Uterus (tissue), 4 donors: Measurements from ENCODE around the gene ZNG1F. TPM values are rescaled to one million over a fixed set of nuclear protein-coding genes. Genes with fewer than 3 reads are reported as not detected.
"Not testable (repeated sequence)": the region's sequence is repeated elsewhere in the genome, so short reads cannot be mapped to it uniquely, and the experiment has no call there.

ENCODE experiments used
- DNase-seq, 2 donors: peaks; one replicate each; pipeline ENCODE4 v3.0.0-alpha.2; 2019 to 2020
- H3K27ac ChIP-seq, 2 donors: fragments of 200-600 bp; sonication (generic); 1 replicate in 1 of 2; 2 replicates in 1 of 2; pipeline ENCODE4 v1.5.1; 2016 to 2018
- H3K27me3 ChIP-seq, 2 donors: fragments of 200-600 bp; sonication (generic); one replicate each; pipeline ENCODE4 v1.5.1; 2018 to 2019; ENCODE audit warnings: control low read depth in 1 of 2
- H3K36me3 ChIP-seq, 2 donors: fragments of 200-600 bp; sonication (generic); one replicate each; pipeline ENCODE4 v1.5.1; 2019; ENCODE audit warnings: control low read depth in 1 of 2
- H3K4me1 ChIP-seq, 2 donors: fragments of 200-600 bp; sonication (generic); one replicate each; pipeline ENCODE4 v1.5.1; 2018 to 2019; ENCODE audit warnings: control low read depth in 1 of 2
- H3K4me3 ChIP-seq, 2 donors: fragments of 200-600 bp; sonication (generic); 1 replicate in 1 of 2; 2 replicates in 1 of 2; pipeline ENCODE4 v1.5.1; 2018 to 2019; ENCODE audit warnings: mild to moderate bottlenecking in 1 of 2
- H3K9me3 ChIP-seq, 2 donors: fragments of 200-600 bp; sonication (generic); one replicate each; pipeline ENCODE4 v1.5.1; 2019; ENCODE audit warnings: control low read depth in 1 of 2
- intact Hi-C: fragments of 100-400 bp; cut with DNase I; formaldehyde crosslinking; loops from one replicate; pipeline ENCODE4 v1.15.1; 2023; ENCODE audit warnings: low total_unique reads
- total RNA-seq, 4 donors: library from RNA; depleted of rRNA in 3 of 4; stranded (reverse); fragments of >200 nt in 3 of 4; gene quantifications; one replicate each; pipeline versions ENCODE4 v1.1.0 to v1.2.4, GENCODE V29; 2014 to 2023
- donor health status: DM: yes; HTN: yes; CAD: no.

Gene ZNG1F
- total RNA-seq, 4 donors from 2014 or later, result 1.0 to 20.3 (median 6.0) TPM

DNA sequence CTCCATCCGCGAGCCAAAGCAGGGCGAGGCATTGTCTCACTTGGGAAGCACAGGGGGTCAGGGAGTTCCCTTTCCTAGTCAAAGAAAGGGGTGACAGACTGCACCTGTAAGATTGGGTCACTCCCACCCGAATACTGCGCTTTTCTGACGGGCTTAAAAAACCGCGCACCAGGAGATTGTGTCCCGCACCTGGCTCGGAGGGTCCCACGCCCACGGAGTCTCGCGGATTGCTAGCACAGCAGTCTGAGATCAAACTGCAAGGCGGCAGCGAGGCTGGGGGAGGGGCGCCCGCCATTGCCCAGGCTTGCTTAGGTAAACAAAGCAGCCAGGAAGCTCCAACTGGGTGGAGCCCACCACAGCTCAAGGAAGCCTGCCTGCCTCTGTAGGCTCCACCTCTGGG, 39.0 kb downstream of the ZNG1F start:
- DNase-seq, intact Hi-C loops, H3K36me3 ChIP-seq, H3K9me3 ChIP-seq, H3K27me3 ChIP-seq, H3K4me3 ChIP-seq, H3K27ac ChIP-seq, H3K4me1 ChIP-seq: not testable (repeated sequence)

GRCh38 chr9:41141878-41142277, 47.2 kb downstream of the ZNG1F start:
- DNase-seq, H3K4me1 ChIP-seq, H3K27ac ChIP-seq, H3K36me3 ChIP-seq, H3K27me3 ChIP-seq, H3K9me3 ChIP-seq, intact Hi-C loops, H3K4me3 ChIP-seq: not testable (repeated sequence)

DNA sequence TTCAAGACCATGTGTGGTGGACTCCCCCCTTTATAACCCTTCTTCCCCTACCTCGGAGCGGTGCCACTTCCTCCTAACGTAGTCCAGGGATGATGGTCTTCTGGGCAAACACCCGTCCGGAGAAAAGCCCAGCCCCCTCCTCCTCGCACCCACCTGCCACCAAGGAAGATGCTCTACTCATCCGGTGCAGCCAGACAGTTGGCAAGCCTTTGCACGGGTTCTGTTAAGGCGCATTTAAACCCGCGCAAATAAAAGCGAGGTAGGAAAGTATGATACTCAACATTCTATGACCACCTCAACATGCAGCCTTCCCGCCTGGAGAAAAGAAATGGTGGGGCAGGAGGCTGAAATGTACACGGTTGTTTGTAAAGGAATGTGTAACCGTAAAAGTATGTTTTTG, 60.5 kb downstream of the ZNG1F start, which contains the start of gene FOXD4L6:
Gene FOXD4L6 (minus strand): TSS at position 101 of the 400 bp plus-strand sequence. CDS start 298 bp downstream, outside the sequence.
- H3K9me3 ChIP-seq, DNase-seq, H3K36me3 ChIP-seq, H3K4me1 ChIP-seq, H3K27me3 ChIP-seq, H3K4me3 ChIP-seq, intact Hi-C loops, H3K27ac ChIP-seq: not testable (repeated sequence)

GRCh38 chr9:41126746-41127446, 62.2 kb downstream of the ZNG1F start:
- H3K36me3 ChIP-seq, intact Hi-C loops, H3K4me1 ChIP-seq, DNase-seq, H3K4me3 ChIP-seq, H3K27me3 ChIP-seq, H3K9me3 ChIP-seq, H3K27ac ChIP-seq: not testable (repeated sequence)

DNA sequence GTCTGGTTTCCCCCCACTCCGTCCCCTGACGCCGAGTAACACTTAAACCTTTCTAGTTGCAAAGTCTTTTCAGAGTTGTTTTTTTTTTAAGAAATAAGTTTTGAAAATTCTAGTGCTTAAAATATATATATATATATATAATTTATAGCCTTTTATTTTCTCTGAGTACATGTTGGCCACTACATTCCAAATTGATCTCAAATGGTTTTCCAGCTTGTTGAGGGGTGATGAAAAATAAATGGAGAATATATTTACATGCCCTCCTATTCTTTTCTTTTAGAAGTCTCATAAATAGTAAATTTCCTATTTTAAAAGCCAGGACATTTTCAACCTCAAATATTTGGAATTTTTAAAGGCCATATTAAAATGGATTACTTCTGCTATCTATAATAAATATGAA, 63.2 kb downstream of the ZNG1F start:
- H3K36me3 ChIP-seq, H3K4me3 ChIP-seq, intact Hi-C loops, DNase-seq, H3K27me3 ChIP-seq, H3K9me3 ChIP-seq, H3K4me1 ChIP-seq, H3K27ac ChIP-seq: not testable (repeated sequence)

GRCh38 chr9:41125109-41125658, 63.9 kb downstream of the ZNG1F start:
- H3K27ac ChIP-seq, H3K4me1 ChIP-seq, intact Hi-C loops, H3K36me3 ChIP-seq, DNase-seq, H3K9me3 ChIP-seq, H3K4me3 ChIP-seq, H3K27me3 ChIP-seq: not testable (repeated sequence)

DNA sequence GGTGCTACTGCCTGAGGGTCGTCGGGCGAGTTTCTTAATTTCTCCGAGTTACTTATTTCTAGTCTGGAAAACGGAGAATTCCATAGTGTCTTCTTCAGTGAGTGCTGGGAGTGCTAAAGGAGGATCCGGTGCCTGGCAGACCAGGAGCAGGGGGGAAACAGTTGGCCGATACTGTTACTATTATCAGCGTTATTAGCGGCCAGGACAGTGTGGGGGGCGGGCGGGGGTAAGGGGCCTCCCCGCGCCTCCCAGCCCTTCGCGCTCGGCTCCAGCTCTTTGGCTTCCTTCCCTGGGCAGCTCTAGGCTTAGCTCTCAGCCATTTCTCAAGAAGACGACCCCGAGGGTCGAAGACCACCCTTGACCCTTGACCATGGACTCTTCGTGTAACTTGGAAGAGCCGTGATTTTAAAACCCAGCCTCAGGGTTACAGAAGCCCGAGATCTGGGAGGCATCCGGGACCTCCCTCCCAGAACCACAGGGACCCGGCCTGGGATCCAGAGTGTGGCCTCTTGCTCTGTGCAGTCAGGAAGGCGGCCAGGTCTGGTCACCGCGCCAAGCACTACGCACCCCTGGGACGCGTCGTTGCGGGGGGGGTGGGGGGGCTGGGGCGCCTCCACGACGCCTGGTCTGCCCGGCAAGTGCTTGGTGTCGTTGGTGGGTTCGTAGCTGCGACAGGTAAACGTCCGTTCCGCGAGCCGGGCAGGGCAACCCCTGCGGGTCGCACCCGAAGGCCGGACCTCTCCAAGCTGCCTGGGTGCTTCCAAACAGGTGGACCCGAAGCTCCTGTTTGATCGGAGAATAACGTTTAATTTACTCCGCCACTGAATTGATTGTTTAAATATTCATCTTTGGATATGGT, 64.6 kb downstream of the ZNG1F start:
- H3K36me3 ChIP-seq, H3K4me1 ChIP-seq, DNase-seq, H3K27ac ChIP-seq, H3K4me3 ChIP-seq, H3K9me3 ChIP-seq, H3K27me3 ChIP-seq, intact Hi-C loops: not testable (repeated sequence)

- H3K4me1 ChIP-seq, intact Hi-C loops, H3K27me3 ChIP-seq, H3K27ac ChIP-seq, H3K4me3 ChIP-seq, H3K36me3 ChIP-seq, DNase-seq, H3K9me3 ChIP-seq: not testable (repeated sequence)
Measured at GRCh38 chr9:41123812-41124211, 65.3 kb downstream of the ZNG1F start.

- intact Hi-C loops, H3K27ac ChIP-seq, H3K9me3 ChIP-seq, DNase-seq, H3K4me3 ChIP-seq, H3K4me1 ChIP-seq, H3K27me3 ChIP-seq, H3K36me3 ChIP-seq: not testable (repeated sequence)
Measured at GRCh38 chr9:41123396-41123795, 65.7 kb downstream of the ZNG1F start.

- H3K27ac ChIP-seq, H3K36me3 ChIP-seq, H3K4me1 ChIP-seq, H3K9me3 ChIP-seq, DNase-seq, H3K27me3 ChIP-seq, H3K4me3 ChIP-seq, intact Hi-C loops: not testable (repeated sequence)
Measured at GRCh38 chr9:41120696-41121095, 68.4 kb downstream of the ZNG1F start.

DNA sequence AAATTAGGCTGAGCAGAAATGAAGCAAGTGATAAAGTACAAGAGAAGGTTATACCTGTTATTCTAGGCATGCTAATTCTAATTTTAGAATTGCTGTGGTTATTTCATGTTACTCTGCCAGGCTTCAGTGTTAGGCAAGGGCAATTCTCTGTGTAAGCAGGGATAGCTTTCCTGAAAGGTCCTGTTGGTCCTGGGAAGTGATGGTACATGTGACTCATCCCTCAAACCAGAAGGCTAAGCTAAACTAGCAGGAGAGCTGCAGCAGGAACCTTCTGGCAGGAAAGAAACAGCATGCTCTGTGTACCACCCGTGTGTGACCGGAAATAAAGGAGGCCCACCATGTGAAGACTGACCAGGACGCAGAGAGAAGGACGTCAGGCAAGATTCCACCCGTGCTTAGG, 69.4 kb downstream of the ZNG1F start:
- DNase-seq, intact Hi-C loops, H3K4me1 ChIP-seq, H3K9me3 ChIP-seq, H3K27ac ChIP-seq, H3K36me3 ChIP-seq, H3K27me3 ChIP-seq, H3K4me3 ChIP-seq: not testable (repeated sequence)

DNA sequence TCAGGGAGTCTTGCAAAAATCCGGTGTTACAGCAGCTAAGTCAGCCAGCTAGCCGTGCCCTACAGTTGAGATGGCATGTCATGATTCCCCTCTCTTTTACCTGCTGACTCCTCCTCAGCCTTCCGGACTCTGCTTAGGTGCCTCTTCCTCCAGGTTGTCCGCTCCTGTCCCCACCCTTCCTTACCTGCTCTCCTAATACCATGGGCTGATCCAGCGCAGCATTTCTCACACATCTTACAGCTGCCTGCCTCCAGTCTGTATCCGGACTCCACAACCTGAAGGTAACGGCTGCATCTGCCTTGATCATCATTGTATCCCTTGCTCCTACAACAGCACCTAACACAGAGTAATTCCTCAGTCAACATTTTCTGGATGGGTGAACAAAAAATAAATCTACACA, 69.8 kb downstream of the ZNG1F start:
- H3K4me3 ChIP-seq, DNase-seq, H3K36me3 ChIP-seq, intact Hi-C loops, H3K4me1 ChIP-seq, H3K9me3 ChIP-seq, H3K27ac ChIP-seq, H3K27me3 ChIP-seq: not testable (repeated sequence)

- H3K27ac ChIP-seq, H3K36me3 ChIP-seq, intact Hi-C loops, H3K9me3 ChIP-seq, DNase-seq, H3K4me1 ChIP-seq, H3K4me3 ChIP-seq, H3K27me3 ChIP-seq: not testable (repeated sequence)
Measured at GRCh38 chr9:41113348-41113747, 75.8 kb downstream of the ZNG1F start.
